AG08395 (cell line): ENCODE results near the gene RRP9.
"Not testable (repeated sequence)": the region's sequence is repeated elsewhere in the genome, so short reads cannot be mapped to it uniquely, and the experiment has no call there.

Source experiments
- DNase-seq: peaks from one replicate; pipeline ENCODE4 v3.0.0; 2012; ENCODE audit warnings: mixed read lengths, low spot score

Gene RRP9

GRCh38 chr3:51938780-51939425, 2.8 kb downstream of the RRP9 start:
- DNase-seq, result no peak

- no peak for DNase-seq
Measured at GRCh38 chr3:51937611-51938450, 3.9 kb downstream of the RRP9 start.

DNA sequence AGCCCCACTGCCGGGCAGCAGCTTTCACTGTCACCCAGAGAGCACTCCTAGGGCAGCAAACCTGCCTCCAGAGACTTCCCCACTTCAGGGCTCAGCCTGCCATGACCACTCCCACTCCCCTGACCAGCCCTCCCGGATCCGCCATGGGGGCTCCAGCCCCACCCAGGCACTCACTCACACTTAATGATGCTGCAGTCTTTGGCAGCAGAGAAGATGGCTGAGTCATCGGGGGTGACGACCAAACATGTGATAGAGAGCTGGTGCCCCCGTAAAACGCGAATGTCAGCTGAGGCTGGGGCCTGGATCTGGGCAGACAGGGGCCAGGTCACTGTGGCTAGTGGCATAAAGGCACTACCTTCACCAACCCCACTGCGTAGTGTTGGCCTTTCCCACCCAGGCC, 4.7 kb downstream of the RRP9 start:
- DNase-seq, result no peak

DNA sequence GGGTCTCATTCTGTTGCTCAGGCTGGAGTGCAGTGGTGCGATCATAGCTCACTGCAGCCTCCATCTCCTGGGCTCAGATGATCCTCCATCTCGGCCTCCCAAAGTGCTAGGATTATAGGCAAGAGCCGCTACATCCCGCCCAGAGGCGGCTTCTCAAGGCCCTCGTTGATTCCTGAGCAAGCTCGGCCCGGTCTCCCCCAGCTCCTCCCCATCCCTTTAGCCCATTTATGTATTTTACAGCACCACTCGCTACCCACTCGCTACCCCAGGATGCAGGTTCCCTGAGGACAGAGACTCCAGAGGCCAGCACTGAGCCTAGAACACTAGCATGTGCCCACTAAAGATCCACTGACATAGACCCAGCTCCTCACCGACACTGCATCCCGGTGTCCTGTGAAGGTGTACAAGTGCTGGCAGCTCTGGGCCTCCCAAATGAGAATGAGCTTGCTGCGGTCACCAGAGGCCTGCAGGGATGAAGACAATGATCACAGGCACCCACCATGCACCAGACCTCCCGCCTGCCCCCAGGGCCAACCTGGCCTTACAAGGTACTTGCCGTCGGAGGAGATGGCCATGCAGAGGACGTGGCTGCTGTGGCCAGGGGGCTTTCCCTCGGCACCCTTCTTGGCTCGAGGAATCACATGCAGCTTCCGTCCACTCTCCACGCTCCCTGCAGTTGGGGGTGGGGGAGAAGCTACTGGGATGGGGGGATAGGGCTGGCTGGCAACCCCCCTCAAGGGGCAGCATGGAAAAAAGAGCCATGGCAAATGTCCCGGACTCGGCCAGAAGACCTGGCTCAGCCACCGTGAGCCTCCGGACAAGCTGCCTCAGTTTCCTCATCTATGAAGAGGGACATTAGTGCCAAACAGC, 5.6 kb downstream of the RRP9 start:
- no peak for DNase-seq

DNA sequence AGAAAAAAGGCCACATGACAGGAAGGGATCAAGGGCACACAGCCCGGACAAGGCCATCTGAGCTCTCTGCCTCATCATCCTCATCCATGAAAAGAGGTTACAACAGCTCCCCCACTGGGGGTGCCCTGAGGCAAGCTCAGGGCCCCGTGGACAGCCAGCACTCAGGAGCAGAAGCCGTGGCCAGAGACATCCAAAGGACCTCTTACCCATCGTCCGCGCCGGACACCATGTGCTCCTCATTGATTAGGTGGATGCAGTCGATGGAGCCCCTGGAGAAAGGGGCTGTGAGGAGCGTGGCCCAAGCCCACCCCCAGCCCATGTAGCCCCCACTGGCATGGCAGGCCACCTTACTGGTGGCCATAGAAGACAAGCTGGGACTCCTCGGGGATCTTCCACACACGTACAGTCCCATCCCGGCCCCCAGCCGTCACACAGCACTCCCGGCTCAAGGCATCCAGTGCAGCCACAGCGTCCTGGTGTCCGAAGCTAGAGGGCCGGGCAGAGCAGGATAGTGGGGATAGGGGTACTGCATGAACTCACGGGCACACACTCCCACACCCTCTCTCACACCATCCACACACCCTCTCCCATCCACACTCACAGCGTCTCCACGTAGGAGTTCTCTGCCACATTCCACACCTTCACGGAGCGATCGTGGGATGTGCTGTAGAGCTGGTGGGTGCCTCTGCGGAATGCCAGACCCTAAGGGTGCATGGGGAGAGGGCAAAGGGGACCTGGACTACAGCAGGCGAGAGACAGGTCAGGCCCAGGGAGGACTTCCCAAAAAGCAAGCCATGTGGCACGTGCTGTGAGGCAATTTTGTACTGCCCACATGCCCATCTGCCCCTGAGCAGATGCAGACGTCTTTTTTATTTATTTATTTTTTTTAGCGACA, 6.5 kb downstream of the RRP9 start:
- DNase-seq, result no peak

DNA sequence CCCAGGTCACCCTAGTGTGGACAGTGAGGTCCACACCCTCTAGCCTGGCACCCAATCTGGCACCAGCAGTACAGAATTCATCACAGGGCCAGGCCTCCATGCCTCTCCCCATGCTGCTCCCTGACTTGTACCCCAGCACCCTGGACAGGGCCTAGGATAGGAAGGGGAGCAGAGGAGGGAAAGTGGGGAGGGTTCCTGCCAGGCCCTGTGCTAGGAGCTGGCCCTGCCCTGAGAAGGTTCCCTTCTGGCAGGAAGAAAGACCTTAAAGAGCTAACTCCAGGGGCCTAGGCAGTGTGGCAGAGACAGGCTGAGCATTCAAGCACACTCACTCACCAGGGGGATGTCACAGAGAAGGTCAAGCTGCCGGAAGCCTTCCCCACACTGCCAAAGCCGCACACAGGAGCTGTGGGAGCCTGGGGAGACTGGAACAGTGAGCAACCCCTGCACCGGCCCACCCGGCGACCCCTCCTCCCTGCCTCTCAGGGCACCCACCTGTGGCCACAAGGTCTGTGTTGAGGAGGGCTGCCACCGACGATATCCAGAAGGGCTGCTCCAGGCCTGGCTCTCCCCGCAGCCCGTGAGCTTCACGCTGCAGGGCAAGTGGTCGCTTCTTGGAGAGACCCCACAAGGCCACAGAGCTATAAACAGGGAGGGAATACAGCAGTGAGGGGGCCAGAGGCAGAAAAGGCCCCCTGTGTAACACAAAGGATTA, 7.4 kb downstream of the RRP9 start:
- DNase-seq, result no peak

- DNase-seq, result no peak
Measured at GRCh38 chr3:51933471-51934138, 8.1 kb downstream of the RRP9 start.

DNA sequence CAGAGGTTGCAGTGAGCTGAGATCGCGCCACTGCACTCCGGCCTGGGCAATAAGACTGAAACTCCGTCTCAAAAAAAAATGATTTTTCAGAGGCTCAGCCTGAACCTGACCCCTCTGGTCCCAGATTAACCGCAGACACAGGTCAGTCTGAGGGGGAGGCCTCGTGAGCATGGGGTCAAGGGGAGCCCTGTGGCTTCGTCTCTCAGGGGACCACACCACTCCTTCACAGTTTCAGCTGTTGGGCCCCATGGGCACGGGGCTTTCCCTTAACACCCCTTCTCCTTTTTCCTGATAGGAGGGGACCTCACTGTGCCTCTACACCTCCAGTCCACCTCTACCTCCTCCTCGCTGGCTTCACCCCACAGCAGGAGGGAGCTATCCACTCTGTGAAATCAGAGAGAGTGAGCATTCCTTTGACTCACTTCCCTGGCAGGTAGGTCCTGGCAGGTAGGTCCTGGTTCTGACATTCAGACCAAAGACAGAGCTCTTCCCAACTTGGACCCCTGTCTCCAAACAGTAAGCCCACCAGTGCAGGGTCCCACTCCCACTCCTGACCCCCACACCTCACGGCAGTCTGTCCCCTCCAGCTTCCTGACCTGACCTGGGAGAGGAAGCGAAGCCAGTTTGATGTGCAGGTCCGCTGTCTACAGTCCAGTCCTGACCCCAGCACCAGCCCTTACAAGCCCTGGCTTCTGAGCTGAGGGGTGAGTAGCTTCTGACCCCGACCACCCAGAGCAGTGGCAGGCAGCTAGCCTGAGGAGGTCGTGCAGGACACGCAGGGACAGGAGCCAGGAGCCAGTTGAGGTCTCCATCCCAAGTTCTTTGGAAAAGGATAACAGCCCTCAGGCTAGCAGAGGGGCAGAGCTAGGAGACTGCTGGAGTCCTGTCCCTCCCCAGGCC, 9.0 kb downstream of the RRP9 start:
- no peak for DNase-seq

- DNase-seq, result no peak
Measured at GRCh38 chr3:51931756-51932155, 9.9 kb downstream of the RRP9 start.

GRCh38 chr3:51930439-51930838, 11.3 kb downstream of the RRP9 start:
- DNase-seq, result no peak

DNA sequence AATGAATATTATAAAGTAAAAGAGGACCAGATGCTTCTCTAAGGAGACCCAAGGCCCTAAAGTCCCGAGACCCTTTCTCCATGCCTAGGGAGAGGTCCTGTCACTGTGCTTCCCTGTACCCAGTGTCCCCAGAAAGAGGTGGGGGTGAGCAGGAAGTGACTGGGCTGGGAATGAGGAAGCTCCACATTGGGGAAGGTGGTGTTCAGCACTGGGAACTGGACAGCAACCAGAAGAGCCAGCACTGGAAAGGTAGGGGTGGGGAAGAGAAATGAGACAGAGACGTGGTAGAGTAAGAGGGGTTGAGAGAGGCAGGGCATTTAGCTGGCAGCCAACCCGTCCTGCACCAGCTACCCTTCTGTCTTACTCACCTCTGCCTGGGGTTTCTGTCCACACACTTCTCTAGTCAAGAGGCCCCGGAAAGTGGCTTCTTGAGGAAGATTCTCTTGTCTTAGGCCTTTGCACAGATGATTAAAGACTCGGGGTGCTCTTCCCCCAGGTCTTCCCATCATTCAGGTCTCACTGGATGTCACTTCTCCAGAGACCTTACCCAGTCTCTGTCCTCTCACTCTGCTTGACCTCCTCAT, 12.2 kb downstream of the RRP9 start:
- peak; percentile 33 for DNase-seq

- DNase-seq, result not testable (repeated sequence)
Measured at GRCh38 chr3:51928981-51929380, 12.7 kb downstream of the RRP9 start.

DNA sequence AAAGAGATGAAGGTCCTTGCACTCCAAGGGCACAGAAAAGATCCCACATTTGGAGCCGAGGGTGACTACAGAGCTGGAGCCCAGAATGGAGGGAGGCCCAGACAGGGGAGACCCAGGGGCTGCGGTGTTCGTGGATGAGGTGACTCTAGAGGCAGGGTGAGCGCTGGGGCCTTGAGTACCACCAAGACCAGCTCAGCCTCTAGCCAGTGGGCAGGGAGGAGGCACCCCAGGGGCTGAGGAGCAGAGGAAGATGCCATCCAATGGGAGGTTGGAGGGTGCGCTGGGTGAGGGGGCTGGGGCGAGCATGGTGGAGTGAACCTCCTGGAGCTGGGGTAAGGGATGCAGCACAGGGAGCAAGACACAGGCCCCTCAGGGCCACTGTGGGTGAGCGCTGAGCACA, 13.3 kb downstream of the RRP9 start:
- DNase-seq, result no peak

DNA sequence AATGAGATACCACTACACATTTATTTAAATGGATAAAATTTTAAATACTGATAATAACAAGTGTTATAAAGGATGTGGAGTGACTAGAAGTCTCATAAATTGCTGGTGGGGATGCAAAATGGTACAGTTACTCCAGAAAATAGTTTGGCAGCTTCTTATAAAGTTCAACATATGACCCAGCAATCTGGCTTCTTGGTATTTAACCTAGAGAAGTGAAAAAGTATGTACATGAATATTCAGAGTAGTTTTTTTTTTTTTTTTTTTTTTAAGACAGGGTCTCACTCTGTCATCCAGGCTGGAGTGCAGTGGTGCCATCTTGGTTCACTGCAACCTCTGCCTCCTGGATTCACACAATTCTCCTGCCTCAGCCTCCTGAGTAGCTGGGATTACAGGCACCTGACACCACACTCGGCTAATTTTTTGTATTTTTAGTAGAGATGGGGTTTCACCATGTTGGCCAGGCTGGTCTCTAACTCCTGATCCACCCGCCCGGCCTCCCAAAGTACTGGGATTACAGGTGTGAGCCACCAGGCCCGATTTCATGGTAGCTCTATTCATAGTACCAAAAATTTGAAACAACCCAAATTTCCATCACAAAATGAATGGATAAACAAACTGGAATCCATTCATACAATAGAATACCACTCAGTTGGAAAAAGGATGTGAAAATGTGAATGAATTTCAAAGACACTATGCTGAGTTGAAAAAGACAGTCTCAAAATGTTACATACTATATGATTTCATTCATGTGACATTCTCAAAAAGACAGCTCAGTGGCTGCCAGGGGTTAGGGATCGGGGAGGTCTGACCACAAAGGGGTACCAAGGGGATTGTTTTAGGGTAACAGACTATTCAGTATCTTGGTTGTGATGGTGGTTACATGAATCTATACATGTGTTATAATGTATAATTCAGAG, 14.4 kb downstream of the RRP9 start:
- no peak for DNase-seq

GRCh38 chr3:51921081-51921578, 20.6 kb downstream of the RRP9 start:
- no peak for DNase-seq

DNA sequence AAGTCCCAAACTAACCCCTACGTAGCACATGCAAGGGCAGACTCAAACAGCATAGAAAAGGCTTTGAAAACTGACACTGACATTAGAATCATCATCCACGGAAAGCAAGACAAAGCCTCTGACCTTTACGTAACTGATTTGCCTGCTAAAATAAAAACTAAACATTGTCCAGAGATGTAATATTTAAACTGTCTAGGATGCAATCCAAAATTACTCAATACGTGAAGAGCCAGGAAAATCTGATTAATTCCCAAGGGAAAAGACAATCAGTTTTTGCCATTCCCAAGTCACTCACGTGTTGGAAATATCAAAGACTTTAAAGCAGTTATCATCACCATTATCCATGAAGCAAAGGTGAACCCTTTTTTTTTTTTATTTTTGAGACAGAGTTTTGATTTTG, 25.3 kb downstream of the RRP9 start:
- DNase-seq, result no peak

DNA sequence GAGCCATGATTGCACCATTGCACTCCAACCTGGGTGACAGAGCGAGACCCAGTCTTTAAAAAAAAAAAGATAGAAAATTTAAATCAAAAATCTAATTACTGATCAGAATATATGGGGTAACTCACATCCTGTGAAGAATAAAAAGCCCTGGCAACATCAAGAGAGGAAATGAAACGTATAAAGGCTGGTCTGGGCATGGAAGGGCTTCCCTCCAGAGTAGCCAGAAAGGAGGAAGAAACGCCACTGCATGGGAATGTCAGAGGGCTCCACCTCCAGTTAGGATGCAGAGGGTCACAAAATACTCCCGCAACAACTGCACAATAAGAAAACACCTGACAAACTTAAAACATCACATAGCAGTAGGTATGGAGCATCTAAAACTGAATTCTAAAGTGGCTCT, 33.7 kb downstream of the RRP9 start:
- DNase-seq, result no peak
